H1 (cell line): Measurements from ENCODE around the gene THADA. TPM values are rescaled to one million over a fixed set of nuclear protein-coding genes. Genes with fewer than 3 reads are reported as not detected.

Experiments
- CTCF ChIP-seq, 3 experiments: IDR thresholded peaks; 1 replicate in 2 of 3; 2 replicates in 1 of 3; pipeline versions ENCODE4 v1.5.1 to v1.6.1; 2011; ENCODE audit warnings: low read length in 3 of 3, mild to moderate bottlenecking in 3 of 3, inconsistent platforms in 2 of 3, low read depth in 1 of 3, moderate library complexity in 1 of 3; ENCODE audit not compliant: insufficient read depth in 1 of 3; ENCODE audit errors: control extremely low read depth in 1 of 3
- JUND ChIP-seq: IDR thresholded peaks from 2 replicates; pipeline ENCODE4 v1.6.1; 2011; ENCODE audit warnings: mild to moderate bottlenecking, improper control_type of control experiment, low read length
- SIRT6 ChIP-seq: IDR thresholded peaks from one replicate; pipeline ENCODE4 v1.7.1; 2012; ENCODE audit warnings: low read length, inconsistent platforms
- polyA plus RNA-seq, 7 experiments: library from polyadenylated mRNA; depleted of rRNA in 3 of 7; stranded (reverse) in 5 of 7; unstranded in 2 of 7; fragments of >200 nt in 5 of 7; fragments of 200-250 nt in 2 of 7; gene quantifications; 1 replicate in 5 of 7; 2 replicates in 1 of 7; 4 replicates in 1 of 7; pipeline versions ENCODE4 v1.2.1 to v1.2.3, GENCODE V29; 2011 to 2013; ENCODE audit warnings: missing spikeins in 2 of 7, mixed read lengths in 2 of 7
- total RNA-seq: library from RNA; stranded (reverse); fragmentation: NEBNext Ultra II Directional; extraction: Animal tissue kit (Norgen Biotek cat#: 25700); gene quantifications from 2 replicates; pipeline ENCODE4 v1.2.1, GENCODE V29; 2021
- TF ChIP-seq, protein P1 (sequence below): fragments of 300-600 bp; sonication (generic); IDR thresholded peaks from 2 replicates; pipeline ENCODE4 v1.7.1; 2012; ENCODE audit warnings: low read length, moderate library complexity, mild to moderate bottlenecking, inconsistent platforms; ENCODE audit not compliant: insufficient replicate concordance

THADA gene
- total and polyA plus RNA-seq, 2 of the 8 experiments (the other 6 are each of a cell fraction or from before 2014, with no cell fraction given): 22.4 to 26.8 TPM

- TF ChIP-seq, protein P1, sequence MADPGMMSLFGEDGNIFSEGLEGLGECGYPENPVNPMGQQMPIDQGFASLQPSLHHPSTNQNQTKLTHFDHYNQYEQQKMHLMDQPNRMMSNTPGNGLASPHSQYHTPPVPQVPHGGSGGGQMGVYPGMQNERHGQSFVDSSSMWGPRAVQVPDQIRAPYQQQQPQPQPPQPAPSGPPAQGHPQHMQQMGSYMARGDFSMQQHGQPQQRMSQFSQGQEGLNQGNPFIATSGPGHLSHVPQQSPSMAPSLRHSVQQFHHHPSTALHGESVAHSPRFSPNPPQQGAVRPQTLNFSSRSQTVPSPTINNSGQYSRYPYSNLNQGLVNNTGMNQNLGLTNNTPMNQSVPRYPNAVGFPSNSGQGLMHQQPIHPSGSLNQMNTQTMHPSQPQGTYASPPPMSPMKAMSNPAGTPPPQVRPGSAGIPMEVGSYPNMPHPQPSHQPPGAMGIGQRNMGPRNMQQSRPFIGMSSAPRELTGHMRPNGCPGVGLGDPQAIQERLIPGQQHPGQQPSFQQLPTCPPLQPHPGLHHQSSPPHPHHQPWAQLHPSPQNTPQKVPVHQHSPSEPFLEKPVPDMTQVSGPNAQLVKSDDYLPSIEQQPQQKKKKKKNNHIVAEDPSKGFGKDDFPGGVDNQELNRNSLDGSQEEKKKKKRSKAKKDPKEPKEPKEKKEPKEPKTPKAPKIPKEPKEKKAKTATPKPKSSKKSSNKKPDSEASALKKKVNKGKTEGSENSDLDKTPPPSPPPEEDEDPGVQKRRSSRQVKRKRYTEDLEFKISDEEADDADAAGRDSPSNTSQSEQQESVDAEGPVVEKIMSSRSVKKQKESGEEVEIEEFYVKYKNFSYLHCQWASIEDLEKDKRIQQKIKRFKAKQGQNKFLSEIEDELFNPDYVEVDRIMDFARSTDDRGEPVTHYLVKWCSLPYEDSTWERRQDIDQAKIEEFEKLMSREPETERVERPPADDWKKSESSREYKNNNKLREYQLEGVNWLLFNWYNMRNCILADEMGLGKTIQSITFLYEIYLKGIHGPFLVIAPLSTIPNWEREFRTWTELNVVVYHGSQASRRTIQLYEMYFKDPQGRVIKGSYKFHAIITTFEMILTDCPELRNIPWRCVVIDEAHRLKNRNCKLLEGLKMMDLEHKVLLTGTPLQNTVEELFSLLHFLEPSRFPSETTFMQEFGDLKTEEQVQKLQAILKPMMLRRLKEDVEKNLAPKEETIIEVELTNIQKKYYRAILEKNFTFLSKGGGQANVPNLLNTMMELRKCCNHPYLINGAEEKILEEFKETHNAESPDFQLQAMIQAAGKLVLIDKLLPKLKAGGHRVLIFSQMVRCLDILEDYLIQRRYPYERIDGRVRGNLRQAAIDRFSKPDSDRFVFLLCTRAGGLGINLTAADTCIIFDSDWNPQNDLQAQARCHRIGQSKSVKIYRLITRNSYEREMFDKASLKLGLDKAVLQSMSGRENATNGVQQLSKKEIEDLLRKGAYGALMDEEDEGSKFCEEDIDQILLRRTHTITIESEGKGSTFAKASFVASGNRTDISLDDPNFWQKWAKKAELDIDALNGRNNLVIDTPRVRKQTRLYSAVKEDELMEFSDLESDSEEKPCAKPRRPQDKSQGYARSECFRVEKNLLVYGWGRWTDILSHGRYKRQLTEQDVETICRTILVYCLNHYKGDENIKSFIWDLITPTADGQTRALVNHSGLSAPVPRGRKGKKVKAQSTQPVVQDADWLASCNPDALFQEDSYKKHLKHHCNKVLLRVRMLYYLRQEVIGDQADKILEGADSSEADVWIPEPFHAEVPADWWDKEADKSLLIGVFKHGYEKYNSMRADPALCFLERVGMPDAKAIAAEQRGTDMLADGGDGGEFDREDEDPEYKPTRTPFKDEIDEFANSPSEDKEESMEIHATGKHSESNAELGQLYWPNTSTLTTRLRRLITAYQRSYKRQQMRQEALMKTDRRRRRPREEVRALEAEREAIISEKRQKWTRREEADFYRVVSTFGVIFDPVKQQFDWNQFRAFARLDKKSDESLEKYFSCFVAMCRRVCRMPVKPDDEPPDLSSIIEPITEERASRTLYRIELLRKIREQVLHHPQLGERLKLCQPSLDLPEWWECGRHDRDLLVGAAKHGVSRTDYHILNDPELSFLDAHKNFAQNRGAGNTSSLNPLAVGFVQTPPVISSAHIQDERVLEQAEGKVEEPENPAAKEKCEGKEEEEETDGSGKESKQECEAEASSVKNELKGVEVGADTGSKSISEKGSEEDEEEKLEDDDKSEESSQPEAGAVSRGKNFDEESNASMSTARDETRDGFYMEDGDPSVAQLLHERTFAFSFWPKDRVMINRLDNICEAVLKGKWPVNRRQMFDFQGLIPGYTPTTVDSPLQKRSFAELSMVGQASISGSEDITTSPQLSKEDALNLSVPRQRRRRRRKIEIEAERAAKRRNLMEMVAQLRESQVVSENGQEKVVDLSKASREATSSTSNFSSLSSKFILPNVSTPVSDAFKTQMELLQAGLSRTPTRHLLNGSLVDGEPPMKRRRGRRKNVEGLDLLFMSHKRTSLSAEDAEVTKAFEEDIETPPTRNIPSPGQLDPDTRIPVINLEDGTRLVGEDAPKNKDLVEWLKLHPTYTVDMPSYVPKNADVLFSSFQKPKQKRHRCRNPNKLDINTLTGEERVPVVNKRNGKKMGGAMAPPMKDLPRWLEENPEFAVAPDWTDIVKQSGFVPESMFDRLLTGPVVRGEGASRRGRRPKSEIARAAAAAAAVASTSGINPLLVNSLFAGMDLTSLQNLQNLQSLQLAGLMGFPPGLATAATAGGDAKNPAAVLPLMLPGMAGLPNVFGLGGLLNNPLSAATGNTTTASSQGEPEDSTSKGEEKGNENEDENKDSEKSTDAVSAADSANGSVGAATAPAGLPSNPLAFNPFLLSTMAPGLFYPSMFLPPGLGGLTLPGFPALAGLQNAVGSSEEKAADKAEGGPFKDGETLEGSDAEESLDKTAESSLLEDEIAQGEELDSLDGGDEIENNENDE: no peak
- TF ChIP-seq JUND: no peak
- TF ChIP-seq SIRT6: no peak
- no peak for TF ChIP-seq CTCF (IDR thresholded peaks at IDR 0.05; ENCODE audit: control extremely low read depth in 1 of 3, insufficient read depth in 1 of 3, low read depth in 1 of 3, low read length in 3 of 3)
These were observed 280.4 kb downstream of the THADA start (continued) for GRCh38 chr2:43315482-43315881.
